Left forelimb (tissue), 1 donor: Measurements from ENCODE around the gene ZBTB48.
A peak's percentile ranks its signal among the peaks of the same experiment; 100 is the strongest.
"Not testable (repeated sequence)": the region's sequence is repeated elsewhere in the genome, so short reads cannot be mapped to it uniquely, and the experiment has no call there.

ENCODE experiments used
- DNase-seq: peaks from one replicate; pipeline ENCODE4 v3.0.0-alpha.2; 2018; ENCODE audit warnings: low spot score

ZBTB48 gene

GRCh38 chr1:6591222-6591621 is 11.4 kb downstream of the ZBTB48 start:
- no peak for DNase-seq

GRCh38 chr1:6591644-6592043 is 11.8 kb downstream of the ZBTB48 start:
- no peak for DNase-seq

GRCh38 chr1:6592441-6592840 is 12.6 kb downstream of the ZBTB48 start:
- DNase-seq, result no peak

GRCh38 chr1:6592865-6593593 is 13.2 kb downstream of the ZBTB48 start:
- no peak for DNase-seq

- DNase-seq, result no peak
These were observed 14.0 kb downstream of the ZBTB48 start for GRCh38 chr1:6593810-6594209.

GRCh38 chr1:6594977-6595740 is 15.4 kb downstream of the ZBTB48 start:
- DNase-seq, result no peak

GRCh38 chr1:6596351-6596750 is 16.6 kb downstream of the ZBTB48 start:
- DNase-seq, result no peak

- no peak for DNase-seq
These were observed 17.3 kb downstream of the ZBTB48 start for GRCh38 chr1:6596886-6597776.

- no peak for DNase-seq
These were observed 18.0 kb downstream of the ZBTB48 start for GRCh38 chr1:6597777-6598131.

- no peak for DNase-seq
These were observed 19.6 kb downstream of the ZBTB48 start for GRCh38 chr1:6599141-6599975.

- not testable (repeated sequence) for DNase-seq
These were observed 20.2 kb downstream of the ZBTB48 start for GRCh38 chr1:6599991-6600390.

- no peak for DNase-seq
These were observed 20.7 kb downstream of the ZBTB48 start for GRCh38 chr1:6600410-6601048.

GRCh38 chr1:6601049-6601922 is 21.5 kb downstream of the ZBTB48 start:
- no peak for DNase-seq

GRCh38 chr1:6601923-6602668 is 22.3 kb downstream of the ZBTB48 start:
- peak; percentile 86 for DNase-seq

- DNase-seq, result peak; percentile 91
These were observed 23.0 kb downstream of the ZBTB48 start, which contains the start of gene KLHL21 for GRCh38 chr1:6602669-6603237. Gene KLHL21 (minus strand): TSS chr1:6602869. CDS start chr1:6602817, 52 bp downstream.

- peak; percentile 84 for DNase-seq
These were observed 23.6 kb downstream of the ZBTB48 start for GRCh38 chr1:6603238-6603914.

GRCh38 chr1:6603915-6604558 is 24.2 kb downstream of the ZBTB48 start:
- peak; percentile 83 for DNase-seq
